Liver (tissue), 9 donors: ENCODE measurements around the gene DGCR8. TPM values are rescaled to one million over a fixed set of nuclear protein-coding genes. Genes with fewer than 3 reads are reported as not detected.

Experiments used
- DNase-seq: peaks from one replicate; pipeline ENCODE4 v3.0.0-alpha.2; 2017; ENCODE audit warnings: low spot score
- H3K27ac ChIP-seq, 2 donors: one replicate each; pipeline ENCODE4 v1.7.0; 2013; ENCODE audit warnings: inconsistent platforms in 2 of 2, low read length in 2 of 2, control low read depth in 1 of 2, low read depth in 1 of 2, mild to moderate bottlenecking in 1 of 2
- H3K27me3 ChIP-seq, 4 donors: one replicate each; pipeline versions ENCODE4 v1.6.1 to v1.7.0; 2013; ENCODE audit warnings: low read length in 3 of 4, inconsistent platforms in 1 of 4, mild to moderate bottlenecking in 1 of 4, moderate library complexity in 1 of 4; ENCODE audit not compliant: control insufficient read depth in 4 of 4, insufficient read depth in 4 of 4
- H3K36me3 ChIP-seq, 4 donors: one replicate each; pipeline versions ENCODE4 v1.6.1 to v1.7.0; 2013; ENCODE audit warnings: low read length in 3 of 4, mild to moderate bottlenecking in 3 of 4, low read depth in 1 of 4, moderate library complexity in 1 of 4; ENCODE audit not compliant: control insufficient read depth in 4 of 4, insufficient read depth in 3 of 4
- H3K4me1 ChIP-seq, 4 donors: one replicate each; pipeline versions ENCODE4 v1.6.1 to v1.7.0; 2013; ENCODE audit warnings: low read length in 3 of 4, mild to moderate bottlenecking in 3 of 4, moderate library complexity in 1 of 4; ENCODE audit not compliant: control insufficient read depth in 4 of 4, insufficient read depth in 4 of 4
- H3K4me3 ChIP-seq, 3 donors: one replicate each; pipeline versions ENCODE4 v1.6.1 to v1.7.0; 2013; ENCODE audit warnings: low read length in 3 of 3, control low read depth in 1 of 3, low read depth in 1 of 3, mild to moderate bottlenecking in 1 of 3
- H3K9ac ChIP-seq, 2 donors: one replicate each; pipeline ENCODE4 v1.7.0; 2013; ENCODE audit warnings: low read length in 2 of 2, mild to moderate bottlenecking in 2 of 2, moderate library complexity in 2 of 2, control low read depth in 1 of 2, low read depth in 1 of 2
- H3K9me3 ChIP-seq, 4 donors: one replicate each; pipeline versions ENCODE4 v1.6.1 to v1.7.0; 2013; ENCODE audit warnings: low read length in 3 of 4; ENCODE audit not compliant: control insufficient read depth in 4 of 4
- ATF3 ChIP-seq: IDR thresholded peaks from 2 replicates; pipeline ENCODE4 v1.6.1; 2016; ENCODE audit warnings: antibody characterized with exemption
- EGR1 ChIP-seq, 2 donors: IDR thresholded peaks; 2 replicates each; pipeline ENCODE4 v1.6.1; 2016 to 2018; ENCODE audit warnings: antibody characterized with exemption in 2 of 2, low read depth in 2 of 2
- FOXA1 ChIP-seq: IDR thresholded peaks from 2 replicates; pipeline ENCODE4 v1.6.1; 2016; ENCODE audit warnings: antibody characterized with exemption
- FOXA2 ChIP-seq: IDR thresholded peaks from 2 replicates; pipeline ENCODE4 v1.6.1; 2016; ENCODE audit warnings: antibody characterized with exemption
- HNF4A ChIP-seq, 2 donors: conservative IDR thresholded peaks; 2 replicates each; pipeline ENCODE4 v1.6.1; 2016; ENCODE audit warnings: antibody characterized with exemption in 2 of 2, mild to moderate bottlenecking in 2 of 2
- HNF4G ChIP-seq: IDR thresholded peaks from 2 replicates; pipeline ENCODE4 v1.6.1; 2016; ENCODE audit warnings: antibody characterized with exemption
- JUND ChIP-seq, 2 donors: IDR thresholded peaks; 2 replicates each; pipeline ENCODE4 v1.6.1; 2016; ENCODE audit warnings: antibody characterized with exemption in 2 of 2
- NR2F2 ChIP-seq: IDR thresholded peaks from 2 replicates; pipeline ENCODE4 v1.6.1; 2016; ENCODE audit warnings: antibody characterized with exemption
- RAD21 ChIP-seq, 2 donors: IDR thresholded peaks; 2 replicates each; pipeline ENCODE4 v1.6.1; 2016; ENCODE audit warnings: antibody characterized with exemption in 2 of 2, mild to moderate bottlenecking in 2 of 2
- REST ChIP-seq: IDR thresholded peaks from 2 replicates; pipeline ENCODE4 v1.6.1; 2016; ENCODE audit warnings: antibody characterized with exemption, mild to moderate bottlenecking
- RXRA ChIP-seq, 2 donors: IDR thresholded peaks; 2 replicates each; pipeline ENCODE4 v1.6.1; 2017 to 2018; ENCODE audit warnings: antibody characterized with exemption in 2 of 2, mild to moderate bottlenecking in 1 of 2
- SP1 ChIP-seq: IDR thresholded peaks from 2 replicates; pipeline ENCODE4 v1.6.1; 2018; ENCODE audit warnings: antibody characterized with exemption, mild to moderate bottlenecking
- TAF1 ChIP-seq: conservative IDR thresholded peaks from 2 replicates; pipeline ENCODE4 v1.6.1; 2016; ENCODE audit warnings: antibody characterized with exemption, mild to moderate bottlenecking
- YY1 ChIP-seq: IDR thresholded peaks from 2 replicates; pipeline ENCODE4 v1.6.1; 2016; ENCODE audit warnings: antibody characterized with exemption, mild to moderate bottlenecking
- WGBS: extraction: QIAGEN DNeasy Blood & Tissue Kit; methylation state at CpG from one replicate; pipeline ENCODE4 v1.1.7; 2013; 5-methylcytosine and 5-hydroxymethylcytosine counted together
- polyA plus RNA-seq, 2 donors: library from polyadenylated mRNA; stranded (reverse) in 1 of 2; unstranded in 1 of 2; fragments of 200-250 nt in 1 of 2; fragments of >200 nt in 1 of 2; fragmentation: Nextera tagmentation in 1 of 2; extraction: Ambion mirVana in 1 of 2; gene quantifications; one replicate each; pipeline versions ENCODE4 v1.2.1 to v1.2.3, GENCODE V29; 2013 to 2015
- total RNA-seq, 2 donors: library from RNA; depleted of rRNA; stranded (reverse); fragments of >200 nt; gene quantifications; one replicate each; pipeline ENCODE4 v1.2.3, GENCODE V29; 2014
- TF ChIP-seq, protein P1 (sequence below): IDR thresholded peaks from 2 replicates; pipeline ENCODE4 v1.6.1; 2016; ENCODE audit warnings: antibody characterized with exemption
- TF ChIP-seq, protein P2 (sequence below): fragments of 150-350 bp; IDR thresholded peaks from 2 replicates; pipeline ENCODE4 v1.5.1; 2017; ENCODE audit warnings: improper control_type of control experiment, low read depth, low read length; ENCODE audit not compliant: missing input control
- TF ChIP-seq, protein P3 (sequence below): IDR thresholded peaks from 2 replicates; pipeline ENCODE4 v1.6.1; 2016; ENCODE audit warnings: antibody characterized with exemption
- donor health status: healthy.
- donor health status: healthy.
- donor health status: healthy.
- donor health status: healthy.
- donor health status: healthy.

DGCR8 gene
- total and polyA plus RNA-seq, 4 donors, result 7.9 to 27.1 (median 15.8) TPM

GRCh38 chr22:20131859-20132685 is 52.0 kb downstream of the DGCR8 start:
- WGBS, result under 1% methylated on average over 72 of the region's 72 CpGs
- no peak for DNase-seq
- Histone ChIP-seq H3K36me3 (peaks cover 0 to 3% (median 0%) of the 10 kb centered on the region in 4 donors), H3K4me1 (peaks cover 8 to 66% (median 52%) of the 10 kb centered on the region in 4 donors), H3K27me3 (no peaks in the 10 kb centered on the region), H3K9me3 (no peaks in the 10 kb centered on the region), H3K27ac (peak overlapping the region in 1 of 2 donors; percentile 18), H3K9ac (peak overlapping the region; percentile 10 to 33), H3K4me3 (peak overlapping the region; percentile 61 to 92 (median 89))
- TF ChIP-seq RXRA (IDR thresholded peaks at IDR 0.05) (peak in 1 of 2 donors; percentile 21), YY1 (no peak)

DNA sequence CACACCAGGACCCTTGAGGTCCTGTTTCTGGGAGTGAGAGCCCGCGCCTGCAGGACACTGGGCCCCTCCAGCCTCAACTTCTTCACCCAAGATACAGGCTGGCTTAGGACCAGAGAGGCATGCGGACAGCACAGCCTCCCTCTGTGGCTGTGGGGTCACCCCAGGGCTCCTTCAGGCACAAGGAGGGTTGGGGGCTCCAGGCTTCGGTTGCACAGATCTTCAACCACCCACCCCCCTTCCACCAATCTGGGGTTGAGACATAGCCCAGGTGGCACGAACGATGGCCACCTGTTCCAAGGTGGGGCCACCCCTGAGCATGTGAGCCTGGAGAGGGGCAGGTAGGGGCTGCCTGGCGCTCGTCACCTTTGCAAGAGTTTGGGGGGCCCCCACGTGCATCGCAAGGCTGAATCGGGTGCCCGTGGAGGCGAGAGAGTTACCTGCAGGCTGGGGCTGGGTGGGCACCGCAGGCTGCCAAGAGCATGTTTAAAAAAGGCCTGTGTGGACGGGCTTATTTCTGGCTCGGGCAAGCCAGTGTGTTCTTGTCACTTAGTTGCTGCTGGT is 52.7 kb downstream of the DGCR8 start:
- Histone ChIP-seq H3K36me3 (no peaks in the 10 kb centered on the region), H3K4me1 (peaks cover 10 to 60% (median 49%) of the 10 kb centered on the region in 4 donors), H3K4me3 (peak overlapping the region in 2 of 3 donors; percentile 89 to 92), H3K9me3 (no peaks in the 10 kb centered on the region), H3K27ac (no peak overlapping the region), H3K27me3 (no peaks in the 10 kb centered on the region), H3K9ac (no peak overlapping the region)
- DNase-seq, result no peak
- TF ChIP-seq FOXA2 (no peak), JUND (IDR thresholded peaks at IDR 0.05) (no peak), ATF3 (no peak), RAD21 (IDR thresholded peaks at IDR 0.05) (no peak), EGR1 (IDR thresholded peaks at IDR 0.05; ENCODE audit: low read depth in 2 of 2) (no peak), FOXA1 (no peak), SP1 (no peak), NR2F2 (no peak), TAF1 (no peak), HNF4A (conservative IDR thresholded peaks at IDR 0.05) (no peak), HNF4G (no peak), RXRA (IDR thresholded peaks at IDR 0.05) (no peak), REST (no peak)
- TF ChIP-seq, protein P1, sequence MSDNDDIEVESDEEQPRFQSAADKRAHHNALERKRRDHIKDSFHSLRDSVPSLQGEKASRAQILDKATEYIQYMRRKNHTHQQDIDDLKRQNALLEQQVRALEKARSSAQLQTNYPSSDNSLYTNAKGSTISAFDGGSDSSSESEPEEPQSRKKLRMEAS, result no peak
- TF ChIP-seq, protein P2, sequence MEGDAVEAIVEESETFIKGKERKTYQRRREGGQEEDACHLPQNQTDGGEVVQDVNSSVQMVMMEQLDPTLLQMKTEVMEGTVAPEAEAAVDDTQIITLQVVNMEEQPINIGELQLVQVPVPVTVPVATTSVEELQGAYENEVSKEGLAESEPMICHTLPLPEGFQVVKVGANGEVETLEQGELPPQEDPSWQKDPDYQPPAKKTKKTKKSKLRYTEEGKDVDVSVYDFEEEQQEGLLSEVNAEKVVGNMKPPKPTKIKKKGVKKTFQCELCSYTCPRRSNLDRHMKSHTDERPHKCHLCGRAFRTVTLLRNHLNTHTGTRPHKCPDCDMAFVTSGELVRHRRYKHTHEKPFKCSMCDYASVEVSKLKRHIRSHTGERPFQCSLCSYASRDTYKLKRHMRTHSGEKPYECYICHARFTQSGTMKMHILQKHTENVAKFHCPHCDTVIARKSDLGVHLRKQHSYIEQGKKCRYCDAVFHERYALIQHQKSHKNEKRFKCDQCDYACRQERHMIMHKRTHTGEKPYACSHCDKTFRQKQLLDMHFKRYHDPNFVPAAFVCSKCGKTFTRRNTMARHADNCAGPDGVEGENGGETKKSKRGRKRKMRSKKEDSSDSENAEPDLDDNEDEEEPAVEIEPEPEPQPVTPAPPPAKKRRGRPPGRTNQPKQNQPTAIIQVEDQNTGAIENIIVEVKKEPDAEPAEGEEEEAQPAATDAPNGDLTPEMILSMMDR, result no peak
- TF ChIP-seq, protein P3, sequence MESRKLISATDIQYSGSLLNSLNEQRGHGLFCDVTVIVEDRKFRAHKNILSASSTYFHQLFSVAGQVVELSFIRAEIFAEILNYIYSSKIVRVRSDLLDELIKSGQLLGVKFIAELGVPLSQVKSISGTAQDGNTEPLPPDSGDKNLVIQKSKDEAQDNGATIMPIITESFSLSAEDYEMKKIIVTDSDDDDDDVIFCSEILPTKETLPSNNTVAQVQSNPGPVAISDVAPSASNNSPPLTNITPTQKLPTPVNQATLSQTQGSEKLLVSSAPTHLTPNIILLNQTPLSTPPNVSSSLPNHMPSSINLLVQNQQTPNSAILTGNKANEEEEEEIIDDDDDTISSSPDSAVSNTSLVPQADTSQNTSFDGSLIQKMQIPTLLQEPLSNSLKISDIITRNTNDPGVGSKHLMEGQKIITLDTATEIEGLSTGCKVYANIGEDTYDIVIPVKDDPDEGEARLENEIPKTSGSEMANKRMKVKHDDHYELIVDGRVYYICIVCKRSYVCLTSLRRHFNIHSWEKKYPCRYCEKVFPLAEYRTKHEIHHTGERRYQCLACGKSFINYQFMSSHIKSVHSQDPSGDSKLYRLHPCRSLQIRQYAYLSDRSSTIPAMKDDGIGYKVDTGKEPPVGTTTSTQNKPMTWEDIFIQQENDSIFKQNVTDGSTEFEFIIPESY, result no peak
- 78% methylated on average over 16 of the region's 16 CpGs for WGBS
